GM12874 (cell line): ENCODE measurements around the gene SYNE2.

Experiments
- TF ChIP-seq, protein P1 (sequence below): IDR thresholded peaks from 2 replicates; pipeline ENCODE4 v1.5.1; 2011; ENCODE audit warnings: low read depth, mild to moderate bottlenecking, control low read depth, low read length, moderate library complexity; ENCODE audit not compliant: insufficient read depth

Gene SYNE2

GRCh38 chr14:63956326-63956725 lies 103.5 kb downstream of the SYNE2 start:
- TF ChIP-seq, protein P1, sequence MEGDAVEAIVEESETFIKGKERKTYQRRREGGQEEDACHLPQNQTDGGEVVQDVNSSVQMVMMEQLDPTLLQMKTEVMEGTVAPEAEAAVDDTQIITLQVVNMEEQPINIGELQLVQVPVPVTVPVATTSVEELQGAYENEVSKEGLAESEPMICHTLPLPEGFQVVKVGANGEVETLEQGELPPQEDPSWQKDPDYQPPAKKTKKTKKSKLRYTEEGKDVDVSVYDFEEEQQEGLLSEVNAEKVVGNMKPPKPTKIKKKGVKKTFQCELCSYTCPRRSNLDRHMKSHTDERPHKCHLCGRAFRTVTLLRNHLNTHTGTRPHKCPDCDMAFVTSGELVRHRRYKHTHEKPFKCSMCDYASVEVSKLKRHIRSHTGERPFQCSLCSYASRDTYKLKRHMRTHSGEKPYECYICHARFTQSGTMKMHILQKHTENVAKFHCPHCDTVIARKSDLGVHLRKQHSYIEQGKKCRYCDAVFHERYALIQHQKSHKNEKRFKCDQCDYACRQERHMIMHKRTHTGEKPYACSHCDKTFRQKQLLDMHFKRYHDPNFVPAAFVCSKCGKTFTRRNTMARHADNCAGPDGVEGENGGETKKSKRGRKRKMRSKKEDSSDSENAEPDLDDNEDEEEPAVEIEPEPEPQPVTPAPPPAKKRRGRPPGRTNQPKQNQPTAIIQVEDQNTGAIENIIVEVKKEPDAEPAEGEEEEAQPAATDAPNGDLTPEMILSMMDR = no peak

DNA sequence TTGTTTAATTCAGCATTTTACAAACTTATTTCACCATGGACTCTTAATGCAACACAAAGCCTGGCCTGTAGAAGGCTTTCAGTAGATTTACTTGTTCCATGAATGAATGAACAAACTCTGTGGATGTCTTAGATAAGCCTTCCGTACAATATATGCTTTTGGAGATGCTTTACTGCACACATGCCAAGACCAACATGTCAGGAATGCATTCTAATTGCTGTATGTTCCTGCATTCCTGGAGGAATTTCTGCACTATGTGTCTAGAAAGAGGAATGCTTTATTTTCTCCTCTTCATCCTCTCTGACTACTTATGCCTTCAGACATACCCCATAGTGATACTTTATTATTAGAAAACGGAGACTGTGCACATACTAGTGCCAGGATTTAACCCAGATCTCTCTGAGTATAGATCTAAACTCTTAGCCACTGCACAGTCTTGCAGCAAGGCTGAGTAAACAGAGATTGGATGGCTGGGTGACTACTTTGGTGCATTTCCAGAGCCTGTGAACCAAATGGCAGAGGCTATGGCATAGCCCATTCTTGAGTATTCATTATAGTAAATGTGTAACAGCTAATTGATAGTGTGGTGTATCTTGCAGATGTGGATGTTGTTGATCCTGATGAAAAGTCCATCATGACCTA lies 108.2 kb downstream of the SYNE2 start:
- TF ChIP-seq, protein P1 = no peak

DNA sequence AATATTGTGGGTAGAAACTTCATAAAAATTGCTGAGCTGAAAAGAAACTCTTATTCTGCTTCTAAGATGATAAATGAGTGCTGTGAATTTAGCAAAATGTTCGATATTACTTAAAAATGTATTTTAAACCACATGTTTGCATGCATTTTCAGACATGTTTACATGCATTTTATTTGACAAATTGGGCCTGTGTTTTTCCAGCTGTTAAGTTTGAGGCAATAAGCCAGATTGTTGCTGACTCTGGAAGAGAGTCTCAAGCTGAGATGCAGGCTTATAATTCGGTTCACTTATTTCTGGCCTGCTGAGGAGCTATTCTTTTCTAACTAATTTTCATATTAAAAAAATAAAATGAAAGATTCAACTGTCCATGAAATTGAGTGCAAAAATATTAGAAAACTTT lies 110.1 kb downstream of the SYNE2 start:
- TF ChIP-seq, protein P1 = no peak

DNA sequence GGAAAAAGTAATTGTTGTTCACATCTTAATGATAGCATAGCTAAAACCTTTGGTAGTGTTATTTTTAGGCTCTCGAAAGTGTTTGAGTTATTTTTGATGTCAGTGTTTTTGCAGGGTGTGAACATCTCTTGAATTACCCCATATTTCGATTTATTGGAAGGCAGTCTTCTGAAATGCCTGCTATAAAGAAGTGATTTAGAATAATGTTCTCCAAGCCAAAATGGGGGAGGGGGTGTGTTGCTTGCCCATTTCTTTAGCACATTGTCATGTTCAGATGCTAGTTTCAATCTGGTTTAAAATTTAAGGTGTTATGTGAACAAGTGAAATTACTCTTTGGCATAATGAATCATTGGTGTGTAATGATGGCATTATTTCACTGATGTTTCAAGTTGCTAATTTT lies 110.6 kb downstream of the SYNE2 start:
- TF ChIP-seq, protein P1 = no peak

- TF ChIP-seq, protein P1 = no peak
These were observed 111.3 kb downstream of the SYNE2 start for GRCh38 chr14:63964113-63964512.

DNA sequence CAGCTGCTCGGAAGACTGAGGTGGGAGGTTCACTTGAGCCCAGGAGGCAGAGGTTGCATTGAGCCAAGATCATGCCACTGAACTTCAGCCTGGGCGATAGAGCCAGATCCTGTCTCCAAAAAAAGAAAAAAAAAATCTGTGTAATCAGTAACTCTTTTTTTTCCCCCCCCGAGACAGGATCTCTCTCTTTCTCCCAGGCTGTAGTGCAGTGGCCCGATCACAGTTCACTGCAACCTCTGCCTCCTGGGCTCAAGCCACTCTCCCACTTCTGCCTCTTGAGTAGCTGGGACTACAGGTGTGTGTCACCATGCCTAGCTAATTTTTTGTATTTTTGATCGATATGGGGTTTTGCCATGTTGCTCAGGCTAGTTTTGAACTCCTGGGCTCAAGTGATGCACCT lies 113.6 kb downstream of the SYNE2 start:
- TF ChIP-seq, protein P1 = no peak

- TF ChIP-seq, protein P1 = no peak
These were observed 119.6 kb downstream of the SYNE2 start for GRCh38 chr14:63972323-63972932.
